ENCODE measurements around the gene SMAD6.

- TF ChIP-seq CTCF (tag by site-specific recombination; IDR thresholded peaks at IDR 0.05) (no peak), ZNF140 (tag by site-specific recombination; IDR thresholded peaks at IDR 0.05) (no peak), ZNF768 (tag by site-specific recombination; IDR thresholded peaks at IDR 0.05) (no peak), ZNF10 (tag by site-specific recombination; IDR thresholded peaks at IDR 0.05) (no peak), ZNF274 (IDR thresholded peaks at IDR 0.05; ENCODE audit: low read length) (no peak), ZNF274 (tag by site-specific recombination; IDR thresholded peaks at IDR 0.05; ENCODE audit: borderline replicate concordance) (no peak), ZFP37 (tag by site-specific recombination; IDR thresholded peaks at IDR 0.05) (no peak), ZFP41 (tag by site-specific recombination; IDR thresholded peaks at IDR 0.05; ENCODE audit: borderline replicate concordance) (no peak), ZNF549 (tag by site-specific recombination; IDR thresholded peaks at IDR 0.05) (no peak), ZBTB11 (tag by site-specific recombination; conservative IDR thresholded peaks at IDR 0.05; ENCODE audit: low read depth) (no peak), SP2 (tag by site-specific recombination; IDR thresholded peaks at IDR 0.05) (no peak), ZNF174 (tag by site-specific recombination; IDR thresholded peaks at IDR 0.05) (no peak), ZNF311 (tag by site-specific recombination; IDR thresholded peaks at IDR 0.05; ENCODE audit: borderline replicate concordance) (no peak), ZNF600 (tag by site-specific recombination; IDR thresholded peaks at IDR 0.05) (no peak)
- TF ChIP-seq, protein P1, sequence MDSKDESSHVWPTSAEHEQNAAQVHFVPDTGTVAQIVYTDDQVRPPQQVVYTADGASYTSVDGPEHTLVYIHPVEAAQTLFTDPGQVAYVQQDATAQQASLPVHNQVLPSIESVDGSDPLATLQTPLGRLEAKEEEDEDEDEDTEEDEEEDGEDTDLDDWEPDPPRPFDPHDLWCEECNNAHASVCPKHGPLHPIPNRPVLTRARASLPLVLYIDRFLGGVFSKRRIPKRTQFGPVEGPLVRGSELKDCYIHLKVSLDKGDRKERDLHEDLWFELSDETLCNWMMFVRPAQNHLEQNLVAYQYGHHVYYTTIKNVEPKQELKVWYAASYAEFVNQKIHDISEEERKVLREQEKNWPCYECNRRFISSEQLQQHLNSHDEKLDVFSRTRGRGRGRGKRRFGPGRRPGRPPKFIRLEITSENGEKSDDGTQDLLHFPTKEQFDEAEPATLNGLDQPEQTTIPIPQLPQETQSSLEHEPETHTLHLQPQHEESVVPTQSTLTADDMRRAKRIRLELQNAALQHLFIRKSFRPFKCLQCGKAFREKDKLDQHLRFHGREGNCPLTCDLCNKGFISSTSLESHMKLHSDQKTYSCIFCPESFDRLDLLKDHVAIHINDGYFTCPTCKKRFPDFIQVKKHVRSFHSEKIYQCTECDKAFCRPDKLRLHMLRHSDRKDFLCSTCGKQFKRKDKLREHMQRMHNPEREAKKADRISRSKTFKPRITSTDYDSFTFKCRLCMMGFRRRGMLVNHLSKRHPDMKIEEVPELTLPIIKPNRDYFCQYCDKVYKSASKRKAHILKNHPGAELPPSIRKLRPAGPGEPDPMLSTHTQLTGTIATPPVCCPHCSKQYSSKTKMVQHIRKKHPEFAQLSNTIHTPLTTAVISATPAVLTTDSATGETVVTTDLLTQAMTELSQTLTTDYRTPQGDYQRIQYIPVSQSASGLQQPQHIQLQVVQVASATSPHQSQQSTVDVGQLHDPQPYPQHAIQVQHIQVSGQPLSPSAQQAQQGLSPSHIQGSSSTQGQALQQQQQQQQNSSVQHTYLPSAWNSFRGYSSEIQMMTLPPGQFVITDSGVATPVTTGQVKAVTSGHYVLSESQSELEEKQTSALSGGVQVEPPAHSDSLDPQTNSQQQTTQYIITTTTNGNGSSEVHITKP (tag by site-specific recombination; IDR thresholded peaks at IDR 0.05): no peak
These were observed 98.7 kb downstream of the SMAD6 start for GRCh38 chr15:66800584-66801235.
